A549 (cell line): ENCODE data around the gene HMCN1.
"Not testable (repeated sequence)": the region's sequence is repeated elsewhere in the genome, so short reads cannot be mapped to it uniquely, and the experiment has no call there.

Experiments used
- CTCF ChIP-seq: fragments of >200 bp; sonication (Bioruptor Twin); formaldehyde crosslinking; IDR thresholded peaks from 3 replicates; pipeline ENCODE4 v1.5.1; 2016
- HES2 ChIP-seq: fragments of >200 bp; sonication (Bioruptor Twin); formaldehyde crosslinking; IDR thresholded peaks from 2 replicates; pipeline ENCODE4 v1.6.1; 2016
- JUN ChIP-seq, 2 experiments: fragments of >200 bp; sonication (Bioruptor Twin); formaldehyde crosslinking; IDR thresholded peaks; 2 replicates in 1 of 2; 3 replicates in 1 of 2; pipeline ENCODE4 v1.6.1; 2016 to 2017
- REST ChIP-seq: fragments of 200-600 bp; sonication (generic); IDR thresholded peaks from 2 replicates; pipeline ENCODE4 v1.6.1; 2016; ENCODE audit warnings: antibody characterized with exemption, mild to moderate bottlenecking, moderate library complexity

DNA sequence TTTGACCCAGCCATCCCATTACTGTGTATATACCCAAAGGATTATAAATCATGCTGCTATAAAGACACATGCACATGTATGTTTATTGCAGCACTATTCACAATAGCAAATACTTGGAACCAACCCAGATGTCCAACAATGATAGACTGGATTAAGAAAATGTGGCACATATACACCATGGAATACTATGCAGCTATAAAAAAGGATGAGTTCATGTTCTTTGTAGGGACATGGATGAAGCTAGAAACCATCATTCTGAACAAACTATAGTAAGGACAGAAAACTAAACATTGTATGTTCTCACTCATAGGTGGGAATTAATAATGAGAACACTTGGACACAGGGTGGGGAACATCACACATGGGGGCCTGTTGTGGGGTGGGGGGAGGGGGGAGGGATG is 477.4 kb downstream of the HMCN1 start:
- TF ChIP-seq REST; JUN (IDR thresholded peaks at IDR 0.05); HES2; CTCF: not testable (repeated sequence)
